Measurements from ENCODE around the gene B4GALNT4. TPM values are rescaled to one million over a fixed set of nuclear protein-coding genes. Genes with fewer than 3 reads are reported as not detected.
"Not testable (repeated sequence)": the region's sequence is repeated elsewhere in the genome, so short reads cannot be mapped to it uniquely, and the experiment has no call there.

The B4GALNT4 gene
- total RNA-seq, 1 donor = 2.2 TPM

DNA sequence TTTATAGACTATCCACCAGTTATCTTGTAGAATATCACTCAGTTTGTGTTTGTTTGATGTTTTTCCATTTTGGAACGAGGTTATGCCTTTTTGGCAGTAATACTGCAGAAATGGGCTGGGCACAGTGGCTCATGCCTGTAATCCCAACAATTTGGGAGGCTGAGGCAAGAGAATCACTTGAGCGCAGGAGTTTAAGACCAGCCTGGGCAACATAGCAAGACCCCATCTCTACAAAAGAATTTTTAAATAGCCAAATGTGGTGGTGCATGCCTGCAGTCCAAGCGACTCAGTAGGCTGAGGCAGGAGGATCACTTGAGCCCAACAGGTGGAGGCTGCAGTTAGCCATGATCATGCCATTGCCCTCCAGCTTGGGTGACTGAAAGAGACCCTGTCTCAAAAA lies 22.8 kb upstream of the B4GALNT4 start:
- H3K4me1 ChIP-seq (ENCODE audit: insufficient read depth, low read length) = no peaks in the 10 kb centered on the region
- H3K27me3 ChIP-seq (ENCODE audit: insufficient read depth, low read length) = no peaks in the 10 kb centered on the region
- no peaks in the 10 kb centered on the region for H4K20me1 ChIP-seq (ENCODE audit: insufficient read depth, low read length)
- DNase-seq (ENCODE audit: insufficient read length, low spot score, missing footprints) = peak; percentile 43
- no peaks in the 10 kb centered on the region for H3K36me3 ChIP-seq (ENCODE audit: insufficient read depth, low read length)
- no peak overlapping the region for H3K4me3 ChIP-seq (ENCODE audit: insufficient read depth, low read length)
- H3K9me3 ChIP-seq (ENCODE audit: low read depth, low read length) = no peaks in the 10 kb centered on the region
- H2AFZ ChIP-seq (ENCODE audit: low read length) = no peak overlapping the region
- no peaks in the 10 kb centered on the region for H3K79me2 ChIP-seq (ENCODE audit: insufficient read depth, low read length)
- H3K27ac ChIP-seq (ENCODE audit: low read depth, low read length) = no peak overlapping the region
- TF ChIP-seq, protein P1, sequence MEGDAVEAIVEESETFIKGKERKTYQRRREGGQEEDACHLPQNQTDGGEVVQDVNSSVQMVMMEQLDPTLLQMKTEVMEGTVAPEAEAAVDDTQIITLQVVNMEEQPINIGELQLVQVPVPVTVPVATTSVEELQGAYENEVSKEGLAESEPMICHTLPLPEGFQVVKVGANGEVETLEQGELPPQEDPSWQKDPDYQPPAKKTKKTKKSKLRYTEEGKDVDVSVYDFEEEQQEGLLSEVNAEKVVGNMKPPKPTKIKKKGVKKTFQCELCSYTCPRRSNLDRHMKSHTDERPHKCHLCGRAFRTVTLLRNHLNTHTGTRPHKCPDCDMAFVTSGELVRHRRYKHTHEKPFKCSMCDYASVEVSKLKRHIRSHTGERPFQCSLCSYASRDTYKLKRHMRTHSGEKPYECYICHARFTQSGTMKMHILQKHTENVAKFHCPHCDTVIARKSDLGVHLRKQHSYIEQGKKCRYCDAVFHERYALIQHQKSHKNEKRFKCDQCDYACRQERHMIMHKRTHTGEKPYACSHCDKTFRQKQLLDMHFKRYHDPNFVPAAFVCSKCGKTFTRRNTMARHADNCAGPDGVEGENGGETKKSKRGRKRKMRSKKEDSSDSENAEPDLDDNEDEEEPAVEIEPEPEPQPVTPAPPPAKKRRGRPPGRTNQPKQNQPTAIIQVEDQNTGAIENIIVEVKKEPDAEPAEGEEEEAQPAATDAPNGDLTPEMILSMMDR (IDR thresholded peaks at IDR 0.05; ENCODE audit: extremely low read depth, low read depth, low read length) = no peak
- no peak overlapping the region for H3K4me2 ChIP-seq (ENCODE audit: insufficient read depth, low read length)

DNA sequence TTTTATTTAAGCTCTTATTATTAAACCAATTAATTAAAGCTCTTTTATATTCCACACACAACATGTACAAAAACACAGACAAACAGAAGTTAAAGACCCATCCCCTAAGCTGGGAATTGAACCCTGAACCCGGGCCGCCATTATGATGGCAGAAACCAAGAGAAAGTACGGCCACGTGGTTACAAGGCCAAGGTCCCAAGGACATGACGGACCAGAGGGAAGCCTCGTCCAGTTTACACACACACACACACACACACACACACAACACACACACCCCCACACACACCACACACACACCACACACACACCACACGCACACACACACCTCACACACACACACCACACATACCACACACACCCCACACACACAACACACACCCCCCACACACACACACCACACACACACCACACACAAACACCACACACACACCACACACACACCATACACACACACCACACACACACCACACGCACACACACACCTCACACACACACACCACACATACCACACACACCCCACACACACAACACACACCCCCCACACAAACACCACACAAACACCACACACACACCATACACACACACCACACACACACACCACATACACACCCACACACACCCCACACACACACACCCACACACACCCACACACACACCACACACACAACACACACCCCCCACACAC lies 19.9 kb upstream of the B4GALNT4 start:
- peaks cover 12% of the 10 kb centered on the region for H3K4me1 ChIP-seq (ENCODE audit: insufficient read depth, low read length)
- H3K79me2 ChIP-seq (ENCODE audit: insufficient read depth, low read length); H3K27ac ChIP-seq (ENCODE audit: low read depth, low read length); H3K36me3 ChIP-seq (ENCODE audit: insufficient read depth, low read length); DNase-seq (ENCODE audit: insufficient read length, low spot score, missing footprints); H3K27me3 ChIP-seq (ENCODE audit: insufficient read depth, low read length); H4K20me1 ChIP-seq (ENCODE audit: insufficient read depth, low read length); H3K4me3 ChIP-seq (ENCODE audit: insufficient read depth, low read length); H2AFZ ChIP-seq (ENCODE audit: low read length); H3K4me2 ChIP-seq (ENCODE audit: insufficient read depth, low read length); H3K9me3 ChIP-seq (ENCODE audit: low read depth, low read length): not testable (repeated sequence)

DNA sequence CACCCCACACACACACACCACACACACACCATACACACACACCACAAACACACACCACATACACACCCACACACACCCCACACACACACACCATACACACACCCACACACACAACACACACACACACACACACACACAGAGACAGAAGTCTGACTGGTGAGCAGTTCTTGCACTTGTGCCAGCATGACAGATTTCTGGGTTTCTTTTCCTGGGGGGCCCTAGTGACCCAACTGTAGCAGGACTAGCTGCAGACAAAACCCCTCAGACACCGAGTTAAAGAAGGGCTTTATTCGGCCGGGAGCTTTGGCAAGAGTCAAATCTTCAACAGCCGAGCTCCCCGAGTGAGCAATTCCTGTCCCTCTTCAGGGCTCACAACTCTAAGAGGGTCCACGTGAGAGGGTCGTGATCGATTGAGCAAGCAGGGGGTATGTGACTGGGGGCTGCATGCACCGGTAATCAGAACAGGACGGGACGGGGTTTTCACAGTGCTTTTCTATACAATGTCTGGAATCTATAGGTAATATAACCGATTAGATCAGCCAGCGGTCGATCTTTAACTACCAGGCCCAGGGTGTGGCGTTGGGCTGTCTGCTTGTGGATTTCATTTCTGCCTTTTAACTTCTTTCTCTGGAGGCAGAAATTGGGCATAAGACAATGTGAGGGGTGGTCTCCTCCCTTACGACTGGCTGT lies 19.1 kb upstream of the B4GALNT4 start:
- H3K36me3 ChIP-seq (ENCODE audit: insufficient read depth, low read length); H2AFZ ChIP-seq (ENCODE audit: low read length); H3K4me3 ChIP-seq (ENCODE audit: insufficient read depth, low read length); H3K27ac ChIP-seq (ENCODE audit: low read depth, low read length); DNase-seq (ENCODE audit: insufficient read length, low spot score, missing footprints); H3K27me3 ChIP-seq (ENCODE audit: insufficient read depth, low read length); H4K20me1 ChIP-seq (ENCODE audit: insufficient read depth, low read length); H3K9me3 ChIP-seq (ENCODE audit: low read depth, low read length); H3K79me2 ChIP-seq (ENCODE audit: insufficient read depth, low read length); H3K4me2 ChIP-seq (ENCODE audit: insufficient read depth, low read length): not testable (repeated sequence)
- peaks cover 17% of the 10 kb centered on the region for H3K4me1 ChIP-seq (ENCODE audit: insufficient read depth, low read length)

DNA sequence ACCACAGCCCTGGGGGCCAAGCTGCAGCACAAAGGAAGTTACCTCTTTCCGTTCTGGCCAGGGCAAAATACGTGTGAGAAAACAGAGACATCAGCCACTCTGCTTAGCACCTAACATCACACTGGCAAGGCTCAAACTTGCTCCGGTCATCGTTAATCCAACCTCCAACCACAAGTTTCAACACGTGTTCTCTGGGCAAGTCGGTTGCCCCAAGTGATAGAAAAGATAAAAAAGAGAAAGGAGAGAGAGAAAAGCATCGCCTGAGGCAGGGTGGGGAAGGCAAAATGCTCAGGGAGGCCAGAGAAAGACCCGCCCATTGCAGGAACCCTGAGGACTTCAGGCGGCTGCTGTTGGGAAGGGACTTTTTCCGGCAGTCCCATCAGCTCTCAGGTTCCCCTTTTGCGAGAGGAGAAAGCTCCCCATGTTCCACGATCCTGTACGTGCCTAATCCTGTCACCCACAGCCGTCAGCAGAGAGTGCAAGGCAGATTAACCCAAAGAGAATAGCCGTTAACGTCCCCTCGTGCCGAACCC lies 18.5 kb upstream of the B4GALNT4 start:
- Histone ChIP-seq H3K27ac (ENCODE audit: low read depth, low read length) (no peak overlapping the region), H3K79me2 (ENCODE audit: insufficient read depth, low read length) (no peaks in the 10 kb centered on the region), H3K4me3 (ENCODE audit: insufficient read depth, low read length) (no peak overlapping the region), H3K4me1 (ENCODE audit: insufficient read depth, low read length) (peaks cover 23% of the 10 kb centered on the region), H4K20me1 (ENCODE audit: insufficient read depth, low read length) (no peaks in the 10 kb centered on the region), H3K27me3 (ENCODE audit: insufficient read depth, low read length) (no peaks in the 10 kb centered on the region), H3K4me2 (ENCODE audit: insufficient read depth, low read length) (no peak overlapping the region), H2AFZ (ENCODE audit: low read length) (no peak overlapping the region), H3K9me3 (ENCODE audit: low read depth, low read length) (no peaks in the 10 kb centered on the region), H3K36me3 (ENCODE audit: insufficient read depth, low read length) (no peaks in the 10 kb centered on the region)
- TF ChIP-seq, protein P1 (IDR thresholded peaks at IDR 0.05; ENCODE audit: extremely low read depth, low read depth, low read length) = no peak
- no peak for DNase-seq (ENCODE audit: insufficient read length, low spot score, missing footprints)

DNA sequence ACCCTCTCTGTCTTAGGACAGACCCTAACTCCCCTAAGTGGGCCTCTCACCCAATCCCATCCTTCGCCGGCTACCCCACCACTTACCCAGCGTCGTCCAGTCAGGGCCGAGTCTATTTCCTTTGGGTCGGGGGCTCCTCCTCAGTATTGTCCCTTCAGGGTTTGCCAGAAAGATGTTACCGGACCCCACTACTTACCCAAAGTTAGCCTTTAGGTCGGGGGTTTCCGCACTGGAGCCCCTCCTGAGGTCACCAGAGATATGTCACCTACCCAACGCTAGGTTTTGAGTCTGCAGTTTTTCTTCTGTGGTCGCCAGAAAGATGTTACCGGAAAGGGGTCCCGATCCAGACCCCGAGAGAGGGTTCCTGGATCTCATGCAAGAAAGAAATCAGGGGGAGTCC lies 17.9 kb upstream of the B4GALNT4 start:
- no peak overlapping the region for H3K4me2 ChIP-seq (ENCODE audit: insufficient read depth, low read length)
- DNase-seq (ENCODE audit: insufficient read length, low spot score, missing footprints) = no peak
- H3K4me1 ChIP-seq (ENCODE audit: insufficient read depth, low read length) = peaks cover 24% of the 10 kb centered on the region
- no peaks in the 10 kb centered on the region for H4K20me1 ChIP-seq (ENCODE audit: insufficient read depth, low read length)
- no peaks in the 10 kb centered on the region for H3K9me3 ChIP-seq (ENCODE audit: low read depth, low read length)
- TF ChIP-seq, protein P1 (IDR thresholded peaks at IDR 0.05; ENCODE audit: extremely low read depth, low read depth, low read length) = no peak
- no peak overlapping the region for H2AFZ ChIP-seq (ENCODE audit: low read length)
- H3K79me2 ChIP-seq (ENCODE audit: insufficient read depth, low read length) = no peaks in the 10 kb centered on the region
- no peak overlapping the region for H3K27ac ChIP-seq (ENCODE audit: low read depth, low read length)
- no peak overlapping the region for H3K4me3 ChIP-seq (ENCODE audit: insufficient read depth, low read length)
- H3K36me3 ChIP-seq (ENCODE audit: insufficient read depth, low read length) = no peaks in the 10 kb centered on the region
- no peaks in the 10 kb centered on the region for H3K27me3 ChIP-seq (ENCODE audit: insufficient read depth, low read length)
